ENCODE results near the gene RGPD4.

RGPD4 gene

GRCh38 chr2:107801498-107801897 is 25.2 kb upstream of the RGPD4 start:
- Histone ChIP-seq H3K4me2 (ENCODE audit: low read depth, low read length) (no peak overlapping the region), H3K4me1 (ENCODE audit: low read length) (no peaks in the 10 kb centered on the region), H3K9ac (ENCODE audit: low read length) (no peak overlapping the region), H4K20me1 (ENCODE audit: insufficient read depth, low read length) (no peaks in the 10 kb centered on the region), H2AFZ (ENCODE audit: low read length) (no peak overlapping the region), H3F3A (ENCODE audit: insufficient read depth, low read length) (no peaks in the 10 kb centered on the region), H3K27ac (ENCODE audit: low read length) (no peak overlapping the region), H3K27me3 (replicated peaks; ENCODE audit: insufficient read depth, low read length) (no peaks in the 10 kb centered on the region), H3K9me3 (replicated peaks; ENCODE audit: insufficient read depth, low read length) (no peaks in the 10 kb centered on the region), H3K9me2 (replicated peaks; ENCODE audit: insufficient read depth, low read length) (no peaks in the 10 kb centered on the region), H3K4me3 (ENCODE audit: low read length) (no peak overlapping the region), H3K79me2 (ENCODE audit: low read length) (no peaks in the 10 kb centered on the region), H3K36me3 (replicated peaks; ENCODE audit: insufficient read depth, low read length) (no peaks in the 10 kb centered on the region)
- no peak for DNase-seq
- TF ChIP-seq EZH2phosphoT487 (IDR thresholded peaks at IDR 0.05; ENCODE audit: low read length) (no peak), EZH2 (optimal IDR thresholded peaks at IDR 0.05; ENCODE audit: low read depth, low read length) (no peak)
- TF ChIP-seq, protein P1, sequence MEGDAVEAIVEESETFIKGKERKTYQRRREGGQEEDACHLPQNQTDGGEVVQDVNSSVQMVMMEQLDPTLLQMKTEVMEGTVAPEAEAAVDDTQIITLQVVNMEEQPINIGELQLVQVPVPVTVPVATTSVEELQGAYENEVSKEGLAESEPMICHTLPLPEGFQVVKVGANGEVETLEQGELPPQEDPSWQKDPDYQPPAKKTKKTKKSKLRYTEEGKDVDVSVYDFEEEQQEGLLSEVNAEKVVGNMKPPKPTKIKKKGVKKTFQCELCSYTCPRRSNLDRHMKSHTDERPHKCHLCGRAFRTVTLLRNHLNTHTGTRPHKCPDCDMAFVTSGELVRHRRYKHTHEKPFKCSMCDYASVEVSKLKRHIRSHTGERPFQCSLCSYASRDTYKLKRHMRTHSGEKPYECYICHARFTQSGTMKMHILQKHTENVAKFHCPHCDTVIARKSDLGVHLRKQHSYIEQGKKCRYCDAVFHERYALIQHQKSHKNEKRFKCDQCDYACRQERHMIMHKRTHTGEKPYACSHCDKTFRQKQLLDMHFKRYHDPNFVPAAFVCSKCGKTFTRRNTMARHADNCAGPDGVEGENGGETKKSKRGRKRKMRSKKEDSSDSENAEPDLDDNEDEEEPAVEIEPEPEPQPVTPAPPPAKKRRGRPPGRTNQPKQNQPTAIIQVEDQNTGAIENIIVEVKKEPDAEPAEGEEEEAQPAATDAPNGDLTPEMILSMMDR (IDR thresholded peaks at IDR 0.05; ENCODE audit: low read length) = no peak

- H3K79me2 ChIP-seq (ENCODE audit: low read length) = no peaks in the 10 kb centered on the region
- no peak overlapping the region for H3K4me3 ChIP-seq (ENCODE audit: low read length)
- H2AFZ ChIP-seq (ENCODE audit: low read length) = no peak overlapping the region
- H3K27me3 ChIP-seq (replicated peaks; ENCODE audit: insufficient read depth, low read length) = no peaks in the 10 kb centered on the region
- H3K9ac ChIP-seq (ENCODE audit: low read length) = no peak overlapping the region
- H3K36me3 ChIP-seq (replicated peaks; ENCODE audit: insufficient read depth, low read length) = no peaks in the 10 kb centered on the region
- no peaks in the 10 kb centered on the region for H3F3A ChIP-seq (ENCODE audit: insufficient read depth, low read length)
- no peaks in the 10 kb centered on the region for H3K9me3 ChIP-seq (replicated peaks; ENCODE audit: insufficient read depth, low read length)
- no peaks in the 10 kb centered on the region for H3K9me2 ChIP-seq (replicated peaks; ENCODE audit: insufficient read depth, low read length)
- H3K4me2 ChIP-seq (ENCODE audit: low read depth, low read length) = no peak overlapping the region
- no peak for DNase-seq
- TF ChIP-seq, protein P1 (IDR thresholded peaks at IDR 0.05; ENCODE audit: low read length) = no peak
- TF ChIP-seq EZH2 (optimal IDR thresholded peaks at IDR 0.05; ENCODE audit: low read depth, low read length) (no peak), EZH2phosphoT487 (IDR thresholded peaks at IDR 0.05; ENCODE audit: low read length) (no peak)
- H4K20me1 ChIP-seq (ENCODE audit: insufficient read depth, low read length) = no peaks in the 10 kb centered on the region
- H3K4me1 ChIP-seq (ENCODE audit: low read length) = no peaks in the 10 kb centered on the region
- H3K27ac ChIP-seq (ENCODE audit: low read length) = no peak overlapping the region
Observed at GRCh38 chr2:107804608-107805498, 21.8 kb upstream of the RGPD4 start.

DNA sequence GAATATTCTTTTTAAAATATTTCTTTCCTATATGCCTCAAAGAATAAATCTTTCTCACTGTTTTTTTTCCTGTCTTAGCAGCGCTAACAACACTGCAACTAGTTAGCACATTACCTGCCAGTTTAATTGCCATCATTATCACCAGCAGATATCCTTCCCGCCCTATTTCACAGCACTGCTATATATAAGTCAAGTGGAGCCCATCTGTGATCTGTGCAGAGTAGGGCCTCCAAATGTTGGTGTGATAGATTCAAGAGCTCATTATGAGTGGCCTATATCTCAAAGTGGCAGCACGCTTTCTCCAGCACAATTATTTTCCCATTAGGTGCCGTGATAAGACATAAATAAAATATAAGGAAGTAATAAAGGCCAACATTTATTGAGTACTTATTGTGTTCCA is 19.8 kb upstream of the RGPD4 start:
- Histone ChIP-seq H3K9me2 (replicated peaks; ENCODE audit: insufficient read depth, low read length) (no peaks in the 10 kb centered on the region), H3K4me2 (ENCODE audit: low read depth, low read length) (no peak overlapping the region), H3K36me3 (replicated peaks; ENCODE audit: insufficient read depth, low read length) (no peaks in the 10 kb centered on the region), H2AFZ (ENCODE audit: low read length) (no peak overlapping the region), H3K4me1 (ENCODE audit: low read length) (no peaks in the 10 kb centered on the region), H3K27ac (ENCODE audit: low read length) (no peak overlapping the region), H4K20me1 (ENCODE audit: insufficient read depth, low read length) (no peaks in the 10 kb centered on the region), H3K27me3 (replicated peaks; ENCODE audit: insufficient read depth, low read length) (no peaks in the 10 kb centered on the region), H3K9me3 (replicated peaks; ENCODE audit: insufficient read depth, low read length) (no peaks in the 10 kb centered on the region), H3K4me3 (ENCODE audit: low read length) (no peak overlapping the region), H3K79me2 (ENCODE audit: low read length) (no peaks in the 10 kb centered on the region), H3F3A (ENCODE audit: insufficient read depth, low read length) (no peaks in the 10 kb centered on the region), H3K9ac (ENCODE audit: low read length) (no peak overlapping the region)
- no peak for DNase-seq
- TF ChIP-seq EZH2phosphoT487 (IDR thresholded peaks at IDR 0.05; ENCODE audit: low read length) = no peak
- TF ChIP-seq EZH2 (optimal IDR thresholded peaks at IDR 0.05; ENCODE audit: low read depth, low read length) = no peak
- TF ChIP-seq, protein P1 (IDR thresholded peaks at IDR 0.05; ENCODE audit: low read length) = no peak
